GM12801 (cell line): ENCODE measurements around the gene DELE1.

Experiments used
- CTCF ChIP-seq: IDR thresholded peaks from one replicate; pipeline ENCODE4 v1.5.1; 2011; ENCODE audit warnings: control low read depth; ENCODE audit not compliant: insufficient read length; ENCODE audit errors: extremely low read depth

The DELE1 gene

GRCh38 chr5:141877356-141878185 is 46.1 kb upstream of the DELE1 start:
- TF ChIP-seq CTCF = no peak

- TF ChIP-seq CTCF = no peak
Measured at GRCh38 chr5:141878186-141878710, 45.4 kb upstream of the DELE1 start, which contains the start of gene PCDH1. TSS of gene PCDH1 (minus strand) at chr5:141878410. CDS start at chr5:141878262, 148 bp downstream.

GRCh38 chr5:141878711-141879425 is 44.8 kb upstream of the DELE1 start:
- TF ChIP-seq CTCF = peak; percentile 90

- no peak for TF ChIP-seq CTCF
Measured at GRCh38 chr5:141879426-141879759, 44.3 kb upstream of the DELE1 start.

- no peak for TF ChIP-seq CTCF
Measured at GRCh38 chr5:141879941-141880738, 43.5 kb upstream of the DELE1 start.

GRCh38 chr5:141880961-141881801 is 42.5 kb upstream of the DELE1 start:
- no peak for TF ChIP-seq CTCF
